ENCODE measurements around the gene PRKCH. TPM values are rescaled to one million over a fixed set of nuclear protein-coding genes. Genes with fewer than 3 reads are reported as not detected.

The PRKCH gene
- total RNA-seq, 2 donors from 2014 or later = 7.2 to 8.6 TPM

DNA sequence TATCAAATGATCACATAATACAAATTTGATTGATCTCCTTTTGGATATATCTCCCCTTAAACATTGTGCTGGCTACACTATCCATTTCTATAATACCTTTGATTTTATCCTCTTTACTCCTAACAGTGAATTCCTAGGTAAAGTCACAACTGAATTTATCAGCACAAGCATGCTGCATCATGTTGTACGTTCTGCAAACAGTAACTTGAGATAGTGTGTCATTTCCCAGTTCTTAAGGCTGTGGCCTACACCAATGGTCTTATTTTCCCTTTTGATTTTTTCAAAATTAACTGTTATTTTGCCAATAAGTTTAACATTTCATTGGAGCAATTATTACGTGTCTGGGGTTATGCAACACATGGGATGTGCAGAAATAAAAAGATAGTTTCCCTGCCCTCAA is 24.8 kb downstream of the PRKCH start:
- H3K27me3 Mint-ChIP-seq (ENCODE audit: insufficient read depth) = no peaks in the 10 kb centered on the region
- peaks cover 8% of the 10 kb centered on the region for H3K4me1 Mint-ChIP-seq
- no peak overlapping the region for H3K4me3 Mint-ChIP-seq
- TF ChIP-seq, protein P1, sequence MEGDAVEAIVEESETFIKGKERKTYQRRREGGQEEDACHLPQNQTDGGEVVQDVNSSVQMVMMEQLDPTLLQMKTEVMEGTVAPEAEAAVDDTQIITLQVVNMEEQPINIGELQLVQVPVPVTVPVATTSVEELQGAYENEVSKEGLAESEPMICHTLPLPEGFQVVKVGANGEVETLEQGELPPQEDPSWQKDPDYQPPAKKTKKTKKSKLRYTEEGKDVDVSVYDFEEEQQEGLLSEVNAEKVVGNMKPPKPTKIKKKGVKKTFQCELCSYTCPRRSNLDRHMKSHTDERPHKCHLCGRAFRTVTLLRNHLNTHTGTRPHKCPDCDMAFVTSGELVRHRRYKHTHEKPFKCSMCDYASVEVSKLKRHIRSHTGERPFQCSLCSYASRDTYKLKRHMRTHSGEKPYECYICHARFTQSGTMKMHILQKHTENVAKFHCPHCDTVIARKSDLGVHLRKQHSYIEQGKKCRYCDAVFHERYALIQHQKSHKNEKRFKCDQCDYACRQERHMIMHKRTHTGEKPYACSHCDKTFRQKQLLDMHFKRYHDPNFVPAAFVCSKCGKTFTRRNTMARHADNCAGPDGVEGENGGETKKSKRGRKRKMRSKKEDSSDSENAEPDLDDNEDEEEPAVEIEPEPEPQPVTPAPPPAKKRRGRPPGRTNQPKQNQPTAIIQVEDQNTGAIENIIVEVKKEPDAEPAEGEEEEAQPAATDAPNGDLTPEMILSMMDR (conservative IDR thresholded peaks at IDR 0.05) = no peak
- Histone ChIP-seq H3K27me3 (ENCODE audit: control insufficient read depth, insufficient read depth, low read length, poor library complexity, severe bottlenecking) (no peaks in the 10 kb centered on the region), H3K9me3 (ENCODE audit: control insufficient read depth, low read length) (no peaks in the 10 kb centered on the region), H3K4me3 (ENCODE audit: low read length) (no peak overlapping the region), H3K9ac (ENCODE audit: extremely low read depth, low read length, poor library complexity, severe bottlenecking) (no peak overlapping the region), H3K27ac (ENCODE audit: low read depth, low read length) (no peak overlapping the region), H3K36me3 (ENCODE audit: control insufficient read depth, insufficient read depth, low read length) (no peaks in the 10 kb centered on the region), H3K4me1 (ENCODE audit: control insufficient read depth, insufficient read depth, low read length) (no peaks in the 10 kb centered on the region)
- DNase-seq = no peak
- H3K9me3 Mint-ChIP-seq = no peaks in the 10 kb centered on the region
- no peaks in the 10 kb centered on the region for H3K36me3 Mint-ChIP-seq (ENCODE audit: low read depth)
- H3K27ac Mint-ChIP-seq = no peak overlapping the region
- WGBS, 2 experiments (ENCODE audit: insufficient coverage in 1 of 2, insufficient read length in 1 of 2) = 78 to 85% methylated on average over 2 of the region's 2 CpGs

DNA sequence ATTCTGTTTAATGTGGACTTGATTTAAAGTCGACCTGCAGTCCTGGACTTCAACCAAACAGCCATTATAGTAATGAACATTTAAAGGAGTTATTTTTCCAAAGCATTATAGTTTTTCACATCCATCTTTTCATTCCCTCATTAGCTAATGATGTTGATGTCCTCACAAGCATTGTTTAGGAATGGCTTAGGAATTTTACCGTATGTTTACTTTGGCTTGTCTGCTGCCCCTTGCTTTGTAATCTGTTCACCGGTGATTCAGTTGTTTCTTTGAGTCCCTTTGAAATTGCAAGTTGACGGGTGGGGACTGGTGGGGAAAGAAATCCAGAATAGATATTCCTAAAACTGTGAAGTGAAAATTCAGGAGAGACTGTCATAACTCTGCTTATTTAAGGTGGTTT is 25.4 kb downstream of the PRKCH start:
- no peaks in the 10 kb centered on the region for H3K4me1 ChIP-seq (ENCODE audit: control insufficient read depth, insufficient read depth, low read length)
- no peak overlapping the region for H3K4me3 ChIP-seq (ENCODE audit: low read length)
- Mint-ChIP-seq H3K9me3 (no peaks in the 10 kb centered on the region), H3K27me3 (ENCODE audit: insufficient read depth) (no peaks in the 10 kb centered on the region), H3K4me1 (peaks cover 8% of the 10 kb centered on the region), H3K4me3 (no peak overlapping the region), H3K36me3 (ENCODE audit: low read depth) (no peaks in the 10 kb centered on the region), H3K27ac (no peak overlapping the region)
- TF ChIP-seq, protein P1 (conservative IDR thresholded peaks at IDR 0.05) = no peak
- DNase-seq = no peak
- 84% methylated on average over 4 of the region's 4 CpGs; no CpG with 5 or more reads in 1 of the 2 experiments for WGBS, 2 experiments (ENCODE audit: insufficient coverage in 1 of 2, insufficient read length in 1 of 2)
- H3K27ac ChIP-seq (ENCODE audit: low read depth, low read length) = no peak overlapping the region
- H3K9me3 ChIP-seq (ENCODE audit: control insufficient read depth, low read length) = no peaks in the 10 kb centered on the region
- H3K9ac ChIP-seq (ENCODE audit: extremely low read depth, low read length, poor library complexity, severe bottlenecking) = no peak overlapping the region
- H3K36me3 ChIP-seq (ENCODE audit: control insufficient read depth, insufficient read depth, low read length) = no peaks in the 10 kb centered on the region
- H3K27me3 ChIP-seq (ENCODE audit: control insufficient read depth, insufficient read depth, low read length, poor library complexity, severe bottlenecking) = no peaks in the 10 kb centered on the region

DNA sequence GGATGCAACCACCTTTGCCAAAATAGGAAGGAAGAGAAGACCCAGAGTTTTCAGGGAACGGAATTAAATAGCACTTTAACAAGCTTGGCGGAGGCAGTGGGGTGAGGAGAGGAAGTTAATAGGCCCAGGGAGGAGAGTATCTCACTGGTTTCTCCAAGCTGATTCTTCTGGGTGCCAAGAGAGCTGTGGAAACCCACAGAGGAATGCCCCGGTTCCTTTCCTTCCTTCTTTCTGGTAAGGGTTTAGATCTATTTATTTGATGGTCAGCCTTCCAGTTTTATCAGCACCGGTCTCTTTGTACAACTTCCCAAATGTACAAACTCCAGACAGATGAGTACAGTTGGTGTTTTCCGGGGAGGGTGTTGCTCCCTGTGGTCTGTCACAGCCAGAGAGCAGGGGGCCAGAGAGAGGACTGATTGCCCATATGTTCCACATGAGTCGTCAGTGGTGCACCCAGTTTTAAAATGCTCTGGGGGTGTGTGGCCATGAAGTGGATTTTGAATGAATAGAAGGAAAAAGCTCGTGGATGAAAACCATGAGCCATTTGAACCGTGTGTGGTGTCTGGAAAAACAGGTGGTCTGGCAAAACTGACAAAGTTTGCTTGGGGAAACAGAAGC is 26.6 kb downstream of the PRKCH start:
- Mint-ChIP-seq H3K27ac (no peak overlapping the region), H3K4me3 (no peak overlapping the region), H3K4me1 (peaks cover 8% of the 10 kb centered on the region), H3K36me3 (ENCODE audit: low read depth) (no peaks in the 10 kb centered on the region), H3K9me3 (no peaks in the 10 kb centered on the region), H3K27me3 (ENCODE audit: insufficient read depth) (no peaks in the 10 kb centered on the region)
- Histone ChIP-seq H3K9ac (ENCODE audit: extremely low read depth, low read length, poor library complexity, severe bottlenecking) (no peak overlapping the region), H3K9me3 (ENCODE audit: control insufficient read depth, low read length) (no peaks in the 10 kb centered on the region), H3K4me1 (ENCODE audit: control insufficient read depth, insufficient read depth, low read length) (no peaks in the 10 kb centered on the region), H3K4me3 (ENCODE audit: low read length) (no peak overlapping the region), H3K27me3 (ENCODE audit: control insufficient read depth, insufficient read depth, low read length, poor library complexity, severe bottlenecking) (no peaks in the 10 kb centered on the region), H3K36me3 (ENCODE audit: control insufficient read depth, insufficient read depth, low read length) (no peaks in the 10 kb centered on the region), H3K27ac (ENCODE audit: low read depth, low read length) (no peak overlapping the region)
- 92% methylated on average over 5 to 8 of the region's 8 CpGs for whole genome bisulfite sequencing, 2 experiments (ENCODE audit: insufficient coverage in 1 of 2, insufficient read length in 1 of 2)
- TF ChIP-seq, protein P1 (conservative IDR thresholded peaks at IDR 0.05) = no peak
- no peak for DNase-seq

All from endodermal cell (in vitro differentiated cells).